Lower lobe of right lung (tissue), 2 donors: ENCODE results near the gene SBF2. TPM values are rescaled to one million over a fixed set of nuclear protein-coding genes. Genes with fewer than 3 reads are reported as not detected.

Experiments
- ATAC-seq, 2 donors: fragments of 200-7000 bp; cut with Tn5 transposase; one replicate each; pipeline ENCODE4 v1.9.1; 2020 to 2022; ENCODE audit warnings: mild to moderate bottlenecking in 2 of 2, moderate library complexity in 2 of 2
- DNase-seq: peaks from one replicate; pipeline ENCODE4 v3.0.0-alpha.2; 2020
- H3K27ac ChIP-seq: fragments of 200-600 bp; one replicate; pipeline ENCODE4 v1.8.0; 2022
- H3K27me3 ChIP-seq: fragments of 200-600 bp; one replicate; pipeline ENCODE4 v1.8.0; 2022; ENCODE audit warnings: low read depth
- H3K36me3 ChIP-seq: fragments of 200-600 bp; one replicate; pipeline ENCODE4 v1.8.0; 2022; ENCODE audit warnings: mild to moderate bottlenecking
- H3K4me1 ChIP-seq: fragments of 200-600 bp; one replicate; pipeline ENCODE4 v1.8.0; 2022
- H3K4me3 ChIP-seq: fragments of 200-600 bp; one replicate; pipeline ENCODE4 v1.8.0; 2022; ENCODE audit warnings: mild to moderate bottlenecking
- H3K9me3 ChIP-seq: fragments of 200-600 bp; one replicate; pipeline ENCODE4 v1.8.0; 2022
- intact Hi-C: fragments of 100-400 bp; cut with DNase I; formaldehyde crosslinking; loops from one replicate; pipeline ENCODE4 v1.11.0; 2022
- total RNA-seq: library from RNA; stranded (reverse); fragmentation: NEBNext Ultra II Directional; extraction: Animal tissue kit (Norgen Biotek cat#: 25700); gene quantifications from one replicate; pipeline ENCODE4 v1.2.1, GENCODE V29; 2021
- TF ChIP-seq, protein P1 (sequence below): fragments of 200-600 bp; IDR thresholded peaks from one replicate; pipeline ENCODE4 v1.8.0; 2022; ENCODE audit warnings: antibody characterized with exemption, mild to moderate bottlenecking
- donor health status: DM: no; HTN: yes; CAD: no; lungs with severe emphysema.

SBF2 gene
- total RNA-seq, 1 donor from 2014 or later, result 41.3 TPM

DNA sequence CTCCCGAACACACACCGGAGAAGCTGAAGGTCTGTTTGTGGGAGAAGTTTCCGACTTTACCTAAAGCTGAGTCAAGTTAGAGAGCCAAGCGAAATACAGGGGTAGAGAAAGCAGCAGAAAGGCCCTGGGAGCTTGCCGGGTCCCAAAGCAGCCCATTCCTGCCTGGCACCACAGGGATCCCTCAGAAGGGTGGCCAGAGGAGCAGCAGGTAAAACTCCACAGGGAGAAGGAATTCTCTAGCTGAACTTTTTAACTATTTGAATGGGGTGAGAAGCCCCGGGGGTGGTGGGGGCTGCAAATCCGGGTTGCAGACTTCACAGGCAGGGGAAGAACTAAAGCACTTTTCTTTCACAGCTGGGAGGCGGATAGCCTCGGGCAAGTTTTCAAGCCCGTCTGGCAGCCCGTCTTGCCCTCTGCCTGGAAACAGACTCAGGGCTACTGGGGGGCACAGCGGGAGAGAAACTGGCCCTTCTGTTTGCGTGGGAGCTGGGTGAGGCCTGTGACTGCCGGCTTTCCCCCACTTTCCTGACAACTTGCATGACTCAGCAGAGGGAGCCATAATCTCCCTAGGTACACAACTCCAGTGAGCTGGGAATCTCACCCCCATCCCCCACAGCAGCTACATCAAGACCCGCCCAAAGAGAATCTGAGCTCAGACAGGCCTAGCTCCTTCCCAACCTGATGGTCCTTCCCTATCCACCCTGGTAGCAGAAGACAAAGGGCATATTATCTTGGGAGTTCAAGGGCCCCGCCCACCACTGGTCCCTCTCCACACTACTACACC, 311.0 kb downstream of the SBF2 start:
- DNase-seq (no peak), ATAC-seq (no peak)
- H3K27ac ChIP-seq, result no peak overlapping the region
- H3K9me3 ChIP-seq, result no peaks in the 10 kb centered on the region
- H3K4me3 ChIP-seq, result no peak overlapping the region
- H3K36me3 ChIP-seq, result peaks cover 11% of the 10 kb centered on the region
- H3K27me3 ChIP-seq, result no peaks in the 10 kb centered on the region
- TF ChIP-seq, protein P1, sequence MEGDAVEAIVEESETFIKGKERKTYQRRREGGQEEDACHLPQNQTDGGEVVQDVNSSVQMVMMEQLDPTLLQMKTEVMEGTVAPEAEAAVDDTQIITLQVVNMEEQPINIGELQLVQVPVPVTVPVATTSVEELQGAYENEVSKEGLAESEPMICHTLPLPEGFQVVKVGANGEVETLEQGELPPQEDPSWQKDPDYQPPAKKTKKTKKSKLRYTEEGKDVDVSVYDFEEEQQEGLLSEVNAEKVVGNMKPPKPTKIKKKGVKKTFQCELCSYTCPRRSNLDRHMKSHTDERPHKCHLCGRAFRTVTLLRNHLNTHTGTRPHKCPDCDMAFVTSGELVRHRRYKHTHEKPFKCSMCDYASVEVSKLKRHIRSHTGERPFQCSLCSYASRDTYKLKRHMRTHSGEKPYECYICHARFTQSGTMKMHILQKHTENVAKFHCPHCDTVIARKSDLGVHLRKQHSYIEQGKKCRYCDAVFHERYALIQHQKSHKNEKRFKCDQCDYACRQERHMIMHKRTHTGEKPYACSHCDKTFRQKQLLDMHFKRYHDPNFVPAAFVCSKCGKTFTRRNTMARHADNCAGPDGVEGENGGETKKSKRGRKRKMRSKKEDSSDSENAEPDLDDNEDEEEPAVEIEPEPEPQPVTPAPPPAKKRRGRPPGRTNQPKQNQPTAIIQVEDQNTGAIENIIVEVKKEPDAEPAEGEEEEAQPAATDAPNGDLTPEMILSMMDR, result no peak
- intact Hi-C loops, result no loop called here
- H3K4me1 ChIP-seq, result peaks cover 2% of the 10 kb centered on the region

DNA sequence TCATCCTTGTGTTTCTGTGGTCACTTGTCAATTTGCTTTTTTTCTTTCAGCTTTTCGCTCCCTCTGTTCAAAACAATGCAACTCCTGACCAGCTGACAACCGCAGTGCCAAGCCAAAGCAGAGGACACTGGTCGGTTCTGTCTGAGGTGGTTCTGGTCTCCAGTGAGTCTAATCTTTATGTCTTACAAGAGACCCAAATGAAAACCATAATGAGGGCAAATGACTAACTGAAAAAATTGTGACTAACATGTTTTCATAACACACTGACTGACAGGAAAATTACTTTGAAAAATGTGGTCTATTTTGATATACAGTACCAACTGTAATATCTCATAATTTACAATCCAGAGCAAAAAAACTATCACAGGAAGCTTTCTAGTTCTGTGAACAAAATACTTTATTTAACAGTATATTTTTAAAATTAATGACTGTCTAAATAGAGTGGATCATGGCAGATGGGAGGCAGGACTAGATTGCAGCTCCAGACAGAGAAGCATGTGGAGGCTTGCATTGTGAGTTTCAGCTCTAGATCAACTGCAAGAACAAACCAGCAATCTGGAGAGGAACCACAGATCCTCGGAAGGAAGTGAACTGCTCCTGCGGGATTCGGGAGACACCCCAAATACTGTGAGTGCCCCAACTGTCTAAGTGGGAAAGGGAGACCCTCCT, 311.8 kb downstream of the SBF2 start:
- Histone ChIP-seq H3K27ac (no peak overlapping the region), H3K27me3 (no peaks in the 10 kb centered on the region), H3K4me3 (no peak overlapping the region), H3K4me1 (peaks cover 9% of the 10 kb centered on the region), H3K9me3 (no peaks in the 10 kb centered on the region), H3K36me3 (peaks cover 11% of the 10 kb centered on the region)
- intact Hi-C loops, result no loop called here
- DNase-seq (no peak), ATAC-seq (no peak)
- TF ChIP-seq, protein P1, result no peak

DNA sequence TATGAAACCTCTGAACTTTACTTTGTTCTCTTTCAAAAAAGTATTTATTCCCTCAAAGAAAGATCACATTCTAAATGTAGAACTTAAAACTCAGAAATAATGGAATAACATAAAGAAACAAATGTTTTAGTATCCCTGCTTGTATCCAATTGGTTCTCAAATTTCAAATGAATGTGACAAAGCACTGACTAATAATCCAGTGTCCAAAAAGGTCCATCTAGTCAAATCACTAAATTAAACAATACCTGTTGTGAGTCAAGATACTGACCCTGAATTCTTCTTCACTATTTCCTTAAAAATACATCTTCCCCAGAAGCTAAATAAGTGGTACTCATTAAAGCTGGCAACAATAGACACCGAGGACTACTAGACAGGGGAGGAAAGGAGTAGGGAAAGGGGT, 313.1 kb downstream of the SBF2 start:
- DNase-seq (no peak), ATAC-seq (no peak)
- no peaks in the 10 kb centered on the region for H3K9me3 ChIP-seq
- peaks cover 9% of the 10 kb centered on the region for H3K4me1 ChIP-seq
- TF ChIP-seq, protein P1, result no peak
- intact Hi-C loops, result no loop called here
- no peaks in the 10 kb centered on the region for H3K27me3 ChIP-seq
- H3K27ac ChIP-seq, result no peak overlapping the region
- H3K4me3 ChIP-seq, result no peak overlapping the region
- peaks cover 11% of the 10 kb centered on the region for H3K36me3 ChIP-seq

DNA sequence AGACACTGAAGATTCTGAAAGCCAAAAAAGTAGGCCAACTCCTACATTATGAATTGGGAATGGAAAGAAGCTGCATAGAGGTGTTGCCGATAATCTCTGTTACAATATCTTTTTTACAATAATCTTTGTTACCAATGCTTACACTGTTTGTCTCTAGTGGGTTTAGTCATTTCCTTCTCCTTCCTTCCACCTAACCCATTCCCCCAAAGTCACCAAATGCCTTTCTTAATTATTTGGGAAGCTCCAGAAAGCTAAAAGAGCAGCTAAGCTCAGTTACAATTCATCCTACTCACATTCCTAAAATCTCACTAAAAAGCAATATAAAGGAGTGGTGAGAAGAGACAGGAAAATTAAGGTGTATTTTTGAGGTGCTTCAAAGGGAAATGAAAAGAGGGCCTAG, 316.5 kb downstream of the SBF2 start:
- Histone ChIP-seq H3K36me3 (peaks cover 9% of the 10 kb centered on the region), H3K4me3 (no peak overlapping the region), H3K4me1 (peaks cover 9% of the 10 kb centered on the region), H3K9me3 (no peaks in the 10 kb centered on the region), H3K27me3 (no peaks in the 10 kb centered on the region), H3K27ac (no peak overlapping the region)
- ATAC-seq (no peak), DNase-seq (no peak)
- TF ChIP-seq, protein P1, result no peak
- intact Hi-C loops, result no loop called here

DNA sequence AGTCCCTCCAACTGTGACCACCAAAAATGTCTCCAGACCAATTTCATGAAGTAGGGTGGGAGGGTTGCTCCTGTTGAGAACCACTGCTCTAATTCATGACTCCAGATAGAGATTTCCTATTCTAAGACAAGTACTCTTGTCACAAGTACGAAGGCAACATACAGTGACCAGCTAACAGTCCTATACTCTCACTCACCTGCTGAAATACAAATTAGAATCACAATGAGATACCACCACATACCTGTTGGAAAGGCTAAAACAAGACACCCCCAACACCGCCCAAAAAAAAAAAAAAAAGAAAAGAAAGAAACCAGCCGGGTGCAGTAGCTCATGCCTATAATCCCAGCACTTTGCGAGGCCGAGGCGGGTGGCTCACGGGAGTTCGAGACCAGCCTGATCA, 319.6 kb downstream of the SBF2 start:
- no peak for ATAC-seq
- no peak overlapping the region for H3K4me3 ChIP-seq
- no peaks in the 10 kb centered on the region for H3K36me3 ChIP-seq
- intact Hi-C loops, result no loop called here
- no peaks in the 10 kb centered on the region for H3K27me3 ChIP-seq
- H3K27ac ChIP-seq, result no peak overlapping the region
- TF ChIP-seq, protein P1, result no peak
- DNase-seq, result no peak
- H3K9me3 ChIP-seq, result no peaks in the 10 kb centered on the region
- H3K4me1 ChIP-seq, result peaks cover 9% of the 10 kb centered on the region
